Coronary artery (tissue), 2 donors: ENCODE measurements around the gene GUCA2A.

Experiments
- DNase-seq: peaks from one replicate; pipeline ENCODE4 v3.0.0-alpha.2; 2017; ENCODE audit warnings: low spot score
- H3K27ac ChIP-seq, 2 donors: fragments of 200-600 bp; sonication (generic); one replicate each; pipeline ENCODE4 v1.5.1; 2016 to 2019
- H3K4me3 ChIP-seq: fragments of 200-600 bp; sonication (generic); 2 replicates; pipeline ENCODE4 v1.5.1; 2016; ENCODE audit warnings: mild to moderate bottlenecking, moderate library complexity
- TF ChIP-seq, protein P1 (sequence below): fragments of 200-600 bp; sonication (generic); IDR thresholded peaks from one replicate; pipeline ENCODE4 v1.5.1; 2019; ENCODE audit warnings: antibody characterized with exemption

GUCA2A gene

DNA sequence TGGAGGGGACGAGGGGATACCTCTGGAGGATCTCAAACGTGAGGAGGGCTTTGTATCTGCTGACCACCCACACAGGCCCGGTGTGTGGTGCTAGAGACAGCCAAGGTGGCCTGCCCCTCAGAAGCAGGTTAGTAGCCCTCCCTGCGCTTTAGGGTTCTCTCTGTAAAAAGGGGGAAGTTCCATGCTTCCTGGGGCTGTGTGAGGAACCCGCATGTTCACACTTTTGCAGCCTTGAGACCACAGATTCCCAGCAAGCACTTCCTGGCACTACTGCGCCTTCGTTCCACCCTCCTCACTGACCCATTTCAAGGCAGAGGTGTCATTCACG is 19.2 kb downstream of the GUCA2A start:
- no peak for DNase-seq
- Histone ChIP-seq H3K27ac (no peak overlapping the region), H3K4me3 (no peak overlapping the region)
- TF ChIP-seq, protein P1, sequence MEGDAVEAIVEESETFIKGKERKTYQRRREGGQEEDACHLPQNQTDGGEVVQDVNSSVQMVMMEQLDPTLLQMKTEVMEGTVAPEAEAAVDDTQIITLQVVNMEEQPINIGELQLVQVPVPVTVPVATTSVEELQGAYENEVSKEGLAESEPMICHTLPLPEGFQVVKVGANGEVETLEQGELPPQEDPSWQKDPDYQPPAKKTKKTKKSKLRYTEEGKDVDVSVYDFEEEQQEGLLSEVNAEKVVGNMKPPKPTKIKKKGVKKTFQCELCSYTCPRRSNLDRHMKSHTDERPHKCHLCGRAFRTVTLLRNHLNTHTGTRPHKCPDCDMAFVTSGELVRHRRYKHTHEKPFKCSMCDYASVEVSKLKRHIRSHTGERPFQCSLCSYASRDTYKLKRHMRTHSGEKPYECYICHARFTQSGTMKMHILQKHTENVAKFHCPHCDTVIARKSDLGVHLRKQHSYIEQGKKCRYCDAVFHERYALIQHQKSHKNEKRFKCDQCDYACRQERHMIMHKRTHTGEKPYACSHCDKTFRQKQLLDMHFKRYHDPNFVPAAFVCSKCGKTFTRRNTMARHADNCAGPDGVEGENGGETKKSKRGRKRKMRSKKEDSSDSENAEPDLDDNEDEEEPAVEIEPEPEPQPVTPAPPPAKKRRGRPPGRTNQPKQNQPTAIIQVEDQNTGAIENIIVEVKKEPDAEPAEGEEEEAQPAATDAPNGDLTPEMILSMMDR, result no peak

DNA sequence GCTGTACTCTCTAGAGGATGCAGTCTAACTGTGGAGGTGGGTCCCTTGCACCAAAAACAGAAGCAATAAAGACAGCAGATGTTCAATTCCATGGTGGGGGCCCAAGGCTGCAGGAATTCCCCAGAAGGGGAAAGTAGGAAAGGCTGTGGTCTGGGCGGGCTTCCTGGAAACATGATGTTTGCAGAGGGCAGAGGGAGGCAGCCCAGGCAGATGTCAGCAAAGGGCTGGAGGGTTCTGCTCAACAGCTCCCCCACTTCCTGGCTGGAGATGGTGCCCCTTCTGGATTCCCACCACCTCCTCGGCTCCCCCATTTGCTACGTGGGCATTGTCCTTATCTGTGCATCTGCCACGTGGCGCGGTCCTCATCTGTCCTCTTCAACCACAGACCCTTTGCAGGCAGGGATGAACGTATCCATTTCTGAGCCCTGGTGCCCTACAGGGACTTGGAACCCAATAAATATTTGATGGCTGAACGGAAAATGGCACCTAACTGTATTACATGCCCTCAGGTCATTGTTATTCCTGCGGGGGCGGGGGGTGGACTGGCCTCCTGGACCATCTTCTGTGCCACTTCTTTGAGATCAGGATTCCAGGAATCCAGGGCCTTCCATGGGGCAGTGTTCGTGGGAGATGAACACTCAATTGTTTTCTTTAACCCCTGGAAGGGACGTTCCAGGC is 19.7 kb downstream of the GUCA2A start:
- TF ChIP-seq, protein P1, result no peak
- H3K4me3 ChIP-seq, result no peak overlapping the region
- no peak overlapping the region for H3K27ac ChIP-seq
- DNase-seq, result no peak

DNA sequence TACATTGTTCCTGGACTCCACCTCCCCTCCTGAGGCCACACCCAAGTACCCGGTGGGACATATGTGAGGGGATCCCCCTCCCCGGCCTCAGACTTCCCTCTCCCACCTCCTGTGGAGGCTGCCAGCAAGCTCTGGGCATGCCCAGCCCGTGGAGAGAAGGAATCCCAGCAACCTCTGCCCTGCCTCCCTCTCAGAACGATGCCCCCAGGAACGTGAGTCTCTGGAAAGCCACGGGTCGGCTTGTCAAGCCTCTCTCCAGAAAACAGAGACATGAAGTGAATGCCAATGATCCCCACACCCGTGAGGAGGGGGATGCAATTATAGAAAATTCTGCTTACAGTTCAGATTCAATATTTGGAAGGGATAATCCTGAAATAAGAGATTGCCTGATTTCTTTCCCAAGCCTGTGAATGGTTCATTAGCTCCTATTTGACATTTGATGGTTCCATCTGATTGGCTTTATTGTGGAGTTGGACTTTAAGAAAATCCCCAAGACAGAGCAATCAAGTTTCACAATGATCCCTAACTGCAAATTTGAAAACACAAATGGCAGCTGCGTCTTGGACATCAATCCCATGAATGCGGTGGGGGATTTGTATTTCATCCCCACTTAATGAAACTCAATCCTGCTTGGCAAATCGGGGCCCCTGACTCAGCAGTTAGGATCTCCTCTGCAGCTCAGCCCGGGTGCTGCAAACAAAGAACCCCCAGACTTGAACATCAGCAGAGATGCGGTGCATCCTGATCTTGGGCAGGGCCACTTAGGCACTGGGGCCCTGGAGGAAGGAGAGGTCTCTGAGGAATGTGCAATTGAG is 20.4 kb downstream of the GUCA2A start:
- H3K4me3 ChIP-seq, result no peak overlapping the region
- DNase-seq, result no peak
- TF ChIP-seq, protein P1, result no peak
- H3K27ac ChIP-seq, result no peak overlapping the region

DNA sequence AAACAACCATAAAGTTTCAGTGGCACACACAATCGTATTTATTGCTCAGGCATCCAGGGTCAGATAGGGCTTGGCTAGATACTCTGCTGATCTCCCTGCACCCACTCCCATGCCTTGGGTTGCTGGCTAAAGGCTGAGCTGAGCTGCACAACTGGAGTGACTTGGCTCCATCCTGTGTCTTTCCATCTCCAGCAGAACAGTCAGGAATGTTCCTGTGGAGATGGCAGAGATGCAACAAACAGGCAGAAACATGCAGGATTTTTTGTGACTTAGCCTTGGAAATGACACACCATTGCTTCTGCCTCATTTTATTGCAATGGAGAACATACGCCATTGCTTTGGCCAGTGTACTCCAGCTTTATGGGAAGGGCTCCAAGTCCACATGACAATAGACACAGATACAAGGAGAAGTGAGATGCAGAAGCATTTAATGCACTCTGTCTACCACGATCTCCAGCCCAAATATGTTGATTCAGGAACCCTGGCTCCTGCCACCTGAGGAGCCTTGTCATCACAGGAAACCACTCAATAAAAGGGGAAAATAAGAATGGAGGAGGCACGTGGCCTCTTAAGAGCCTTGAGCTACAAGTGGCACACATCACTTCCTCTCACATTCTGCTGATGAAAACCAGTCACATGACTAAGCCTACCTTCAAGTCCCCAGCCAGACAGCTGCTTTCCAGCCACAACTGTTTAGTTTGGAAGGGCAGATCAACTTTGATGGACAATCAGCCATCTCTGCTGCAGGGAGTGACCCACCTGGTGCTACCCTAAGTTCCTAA is 21.5 kb downstream of the GUCA2A start:
- H3K4me3 ChIP-seq, result no peak overlapping the region
- no peak for DNase-seq
- no peak overlapping the region for H3K27ac ChIP-seq
- TF ChIP-seq, protein P1, result no peak

DNA sequence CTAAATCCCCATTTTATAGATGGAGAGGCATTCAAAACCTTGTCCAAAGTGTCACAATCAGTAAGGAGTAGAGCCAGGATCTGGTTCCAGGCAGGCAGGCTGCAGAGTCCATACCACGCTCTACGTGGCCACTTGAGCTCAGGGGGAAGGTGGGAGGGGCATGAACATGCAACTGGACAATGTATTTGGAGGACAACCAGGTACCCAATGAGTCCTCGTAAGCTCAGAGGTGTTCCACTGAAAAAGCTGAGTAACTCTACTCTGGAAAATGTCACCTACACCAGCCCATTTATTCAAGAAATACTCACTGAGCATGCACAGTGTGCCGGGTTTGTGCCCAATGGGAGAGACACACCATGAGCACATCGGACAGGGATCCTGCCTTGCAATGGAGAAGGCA is 22.6 kb downstream of the GUCA2A start:
- TF ChIP-seq, protein P1, result no peak
- no peak for DNase-seq
- no peak overlapping the region for H3K4me3 ChIP-seq
- H3K27ac ChIP-seq, result no peak overlapping the region

DNA sequence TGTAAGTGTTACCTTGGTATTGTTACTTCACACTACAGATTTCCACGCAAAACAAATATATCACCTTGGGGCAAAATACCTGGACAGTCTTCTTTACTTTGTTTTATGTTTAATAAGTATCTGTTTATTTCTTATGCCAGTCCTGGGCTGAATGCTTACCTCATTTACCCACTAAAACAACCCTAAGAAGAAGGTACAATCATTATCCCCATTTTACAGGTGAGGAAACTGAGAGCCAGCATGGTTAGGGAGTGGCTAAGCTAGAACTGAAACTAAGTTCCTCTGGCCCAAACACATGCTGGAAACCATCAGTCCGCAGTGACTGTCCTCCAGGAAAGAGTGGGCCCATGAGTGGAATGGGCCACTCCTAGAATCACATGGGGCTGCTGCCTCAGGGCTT is 24.4 kb downstream of the GUCA2A start:
- Histone ChIP-seq H3K27ac (no peak overlapping the region), H3K4me3 (no peak overlapping the region)
- no peak for DNase-seq
- TF ChIP-seq, protein P1, result no peak
